ENCODE results near the gene ITGB5.

DNA sequence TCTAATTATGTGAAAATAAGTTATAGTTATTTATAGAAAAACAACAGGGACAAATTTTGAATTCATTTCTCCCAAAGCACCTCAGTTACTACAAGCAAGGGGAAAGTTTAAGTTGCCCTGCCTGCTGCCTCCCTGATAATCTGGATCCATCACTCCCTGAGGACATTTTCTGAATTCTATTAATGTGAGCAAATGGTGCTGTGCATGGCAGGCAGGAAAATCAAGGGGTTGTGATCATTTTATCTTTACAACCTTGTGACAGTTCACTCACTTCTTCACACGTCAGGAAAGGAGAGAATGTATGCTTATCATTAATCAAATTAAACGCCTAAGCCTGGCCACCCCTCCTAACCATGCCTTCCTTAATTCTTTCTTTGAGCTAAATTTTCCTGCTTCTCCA lies 39.3 kb downstream of the ITGB5 start:
- no peak for TF ChIP-seq TAF1 (conservative IDR thresholded peaks at IDR 0.05)
- TF ChIP-seq RXRA (IDR thresholded peaks at IDR 0.05) = no peak
- TF ChIP-seq, protein P1, sequence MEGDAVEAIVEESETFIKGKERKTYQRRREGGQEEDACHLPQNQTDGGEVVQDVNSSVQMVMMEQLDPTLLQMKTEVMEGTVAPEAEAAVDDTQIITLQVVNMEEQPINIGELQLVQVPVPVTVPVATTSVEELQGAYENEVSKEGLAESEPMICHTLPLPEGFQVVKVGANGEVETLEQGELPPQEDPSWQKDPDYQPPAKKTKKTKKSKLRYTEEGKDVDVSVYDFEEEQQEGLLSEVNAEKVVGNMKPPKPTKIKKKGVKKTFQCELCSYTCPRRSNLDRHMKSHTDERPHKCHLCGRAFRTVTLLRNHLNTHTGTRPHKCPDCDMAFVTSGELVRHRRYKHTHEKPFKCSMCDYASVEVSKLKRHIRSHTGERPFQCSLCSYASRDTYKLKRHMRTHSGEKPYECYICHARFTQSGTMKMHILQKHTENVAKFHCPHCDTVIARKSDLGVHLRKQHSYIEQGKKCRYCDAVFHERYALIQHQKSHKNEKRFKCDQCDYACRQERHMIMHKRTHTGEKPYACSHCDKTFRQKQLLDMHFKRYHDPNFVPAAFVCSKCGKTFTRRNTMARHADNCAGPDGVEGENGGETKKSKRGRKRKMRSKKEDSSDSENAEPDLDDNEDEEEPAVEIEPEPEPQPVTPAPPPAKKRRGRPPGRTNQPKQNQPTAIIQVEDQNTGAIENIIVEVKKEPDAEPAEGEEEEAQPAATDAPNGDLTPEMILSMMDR (IDR thresholded peaks at IDR 0.05; ENCODE audit: low read depth, low read length, missing input control) = no peak

All from liver (tissue), 3 donors.